Osteoblast (primary cell): ENCODE measurements around the gene GCK. TPM values are rescaled to one million over a fixed set of nuclear protein-coding genes. Genes with fewer than 3 reads are reported as not detected.

Source experiments
- DNase-seq: peaks from one replicate; pipeline ENCODE4 v3.0.0; 2011; ENCODE audit warnings: low spot score, mixed read lengths; ENCODE audit not compliant: insufficient read length; ENCODE audit errors: missing footprints
- H2AFZ ChIP-seq: 2 replicates; pipeline ENCODE4 v1.6.0; 2011; ENCODE audit warnings: mild to moderate bottlenecking, low read length
- H3K27ac ChIP-seq: 2 replicates; pipeline ENCODE4 v1.5.1; 2011; ENCODE audit warnings: mild to moderate bottlenecking, low read depth, low read length, moderate library complexity
- H3K27me3 ChIP-seq: 2 replicates; pipeline ENCODE4 v1.6.0; 2012; ENCODE audit warnings: mild to moderate bottlenecking, control low read depth, inconsistent platforms, low read length, moderate library complexity; ENCODE audit not compliant: insufficient read depth
- H3K36me3 ChIP-seq: 2 replicates; pipeline ENCODE4 v1.5.1; 2011; ENCODE audit warnings: mild to moderate bottlenecking, low read length, control low read depth, moderate library complexity; ENCODE audit not compliant: insufficient read depth
- H3K4me1 ChIP-seq: 2 replicates; pipeline ENCODE4 v1.5.1; 2011; ENCODE audit warnings: mild to moderate bottlenecking, low read length, control low read depth, moderate library complexity; ENCODE audit not compliant: insufficient read depth
- H3K4me2 ChIP-seq: 2 replicates; pipeline ENCODE4 v1.6.0; 2011; ENCODE audit warnings: mild to moderate bottlenecking, low read length; ENCODE audit not compliant: insufficient read depth
- H3K4me3 ChIP-seq: fragments of 200-600 bp; sonication (generic); 3 replicates; pipeline ENCODE4 v1.5.1; 2012; ENCODE audit warnings: mild to moderate bottlenecking, low read length, inconsistent platforms; ENCODE audit not compliant: insufficient read depth
- H3K79me2 ChIP-seq: 2 replicates; pipeline ENCODE4 v1.6.0; 2012; ENCODE audit warnings: mild to moderate bottlenecking, low read length, control low read depth, inconsistent platforms; ENCODE audit not compliant: insufficient read depth
- H3K9me3 ChIP-seq: 2 replicates; pipeline ENCODE4 v1.5.1; 2011; ENCODE audit warnings: low read depth, low read length, control low read depth
- H4K20me1 ChIP-seq: 2 replicates; pipeline ENCODE4 v1.6.0; 2012; ENCODE audit warnings: mild to moderate bottlenecking, low read length, control low read depth; ENCODE audit not compliant: insufficient read depth
- CTCF ChIP-seq: IDR thresholded peaks from 2 replicates; pipeline ENCODE4 v1.5.1; 2011; ENCODE audit warnings: mild to moderate bottlenecking, low read depth, low read length, moderate library complexity; ENCODE audit errors: extremely low read depth
- small RNA-seq: library from RNA; depleted of rRNA; stranded (forward); fragments of <200 nt; gene quantifications from one replicate; pipeline ENCODE3, GENCODE V24; 2012
- total RNA-seq: library from RNA; depleted of rRNA; stranded (reverse); fragments of >200 nt; gene quantifications from 2 replicates; pipeline ENCODE4 v1.2.3, GENCODE V29; 2012

The GCK gene
- total RNA-seq, 1 donor: not detected

DNA sequence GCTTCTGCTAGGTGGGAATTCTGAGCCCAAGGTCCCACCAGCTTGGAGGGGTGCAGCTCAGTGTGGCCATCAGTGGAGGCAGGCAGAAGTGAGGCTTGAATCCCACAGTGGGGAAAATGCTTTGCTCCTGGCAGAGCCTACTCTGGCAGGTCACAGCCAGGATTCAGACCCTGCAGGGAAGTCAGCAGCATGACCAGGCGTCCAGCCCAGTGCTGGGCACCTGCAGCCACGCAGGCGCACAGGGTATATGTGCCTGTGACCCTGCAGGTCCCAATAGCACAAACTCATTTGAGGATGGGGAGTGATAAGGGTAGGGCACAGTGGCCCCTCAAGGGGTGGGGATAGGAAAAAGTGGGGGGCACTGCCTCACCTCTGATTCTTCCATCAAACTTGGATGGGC, 93.5 kb downstream of the GCK start:
- Histone ChIP-seq H3K4me3 (no peak overlapping the region), H3K27me3 (no peaks in the 10 kb centered on the region), H4K20me1 (no peaks in the 10 kb centered on the region), H3K4me2 (no peak overlapping the region), H3K4me1 (peaks cover 10% of the 10 kb centered on the region), H3K79me2 (no peaks in the 10 kb centered on the region), H3K36me3 (no peaks in the 10 kb centered on the region), H3K9me3 (no peaks in the 10 kb centered on the region), H3K27ac (no peak overlapping the region), H2AFZ (no peak overlapping the region)
- DNase-seq: peak; percentile 39
- TF ChIP-seq CTCF: no peak

DNA sequence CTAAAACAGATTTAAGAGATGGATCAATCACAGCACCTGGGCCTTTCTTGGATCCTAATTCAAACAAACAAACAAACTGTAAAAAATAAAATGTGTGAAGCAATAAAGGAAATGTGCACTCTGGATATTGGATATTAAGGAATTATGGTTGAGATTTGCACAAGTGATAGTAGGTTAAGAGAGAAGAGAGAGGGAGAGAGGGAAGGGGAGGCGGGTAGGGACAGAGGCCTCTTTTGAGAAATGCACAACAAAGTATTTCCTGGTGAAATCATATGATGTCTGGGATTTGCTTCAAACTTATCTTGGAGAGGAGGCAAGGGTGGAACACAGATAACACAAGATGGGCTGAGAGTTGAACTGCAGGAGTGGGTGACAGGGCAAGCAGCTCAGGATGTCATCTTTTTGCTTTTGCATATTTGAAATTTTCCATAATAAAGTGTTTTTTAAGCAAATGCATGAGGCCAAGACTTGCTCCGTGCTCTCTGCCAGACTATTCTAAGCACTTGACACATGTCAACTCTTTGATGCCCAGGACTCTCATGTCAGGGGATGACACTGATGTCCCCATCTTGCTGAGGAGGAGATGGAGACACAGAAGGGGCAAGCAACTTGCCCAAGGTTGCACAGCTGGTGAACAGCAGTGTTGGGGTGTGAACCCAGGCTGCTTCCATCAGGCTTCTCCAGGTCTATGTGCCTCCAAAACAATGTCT, 94.2 kb downstream of the GCK start:
- peak overlapping the region; percentile 78 for H2AFZ ChIP-seq

DNA sequence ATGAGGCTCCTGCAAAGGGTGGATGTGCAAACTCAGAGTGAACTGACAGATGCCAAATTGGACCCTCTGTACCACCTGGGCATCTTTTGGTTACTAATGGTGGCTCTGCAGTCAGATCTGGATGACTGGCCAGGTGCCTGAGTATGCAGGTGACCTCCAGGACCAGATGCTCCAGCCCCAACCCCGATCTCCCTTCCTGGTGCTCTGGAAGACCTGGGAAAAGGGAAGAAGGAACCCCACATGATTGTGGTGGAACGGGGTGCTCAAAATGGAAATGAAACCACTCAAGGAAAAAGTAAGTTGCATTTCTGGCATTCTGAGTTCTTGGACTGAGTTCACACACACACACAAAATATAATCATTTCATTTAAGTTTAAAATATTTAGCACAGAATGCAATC, 94.9 kb downstream of the GCK start:
- no peak for TF ChIP-seq CTCF
- Histone ChIP-seq H3K79me2 (no peaks in the 10 kb centered on the region), H3K4me2 (no peak overlapping the region), H3K9me3 (no peaks in the 10 kb centered on the region), H3K27me3 (no peaks in the 10 kb centered on the region), H2AFZ (peak overlapping the region; percentile 78), H4K20me1 (no peaks in the 10 kb centered on the region), H3K27ac (no peak overlapping the region), H3K4me3 (no peak overlapping the region), H3K4me1 (peaks cover 4% of the 10 kb centered on the region), H3K36me3 (no peaks in the 10 kb centered on the region)
- DNase-seq: peak; percentile 11

More for the DNA sequence above, 94.2 kb downstream of the GCK start:
- Histone ChIP-seq H3K9me3 (no peaks in the 10 kb centered on the region), H3K4me1 (peaks cover 3% of the 10 kb centered on the region), H3K4me2 (no peak overlapping the region), H3K36me3 (no peaks in the 10 kb centered on the region), H3K27me3 (no peaks in the 10 kb centered on the region), H4K20me1 (no peaks in the 10 kb centered on the region), H3K4me3 (no peak overlapping the region), H3K27ac (no peak overlapping the region), H3K79me2 (no peaks in the 10 kb centered on the region)
- TF ChIP-seq CTCF: no peak
- DNase-seq: peak; percentile 31

Small RNA genes within 50 kb of the gene (small RNA-seq; reads per million reads assigned to genes)
- not detected for gene RNA5SP230

Other genes starting within 250 kb of the GCK start
- not detected in 2 replicates for gene SPDYE1, start 191.5 kb downstream of the GCK start, total RNA-seq
- 97.5 and 105 TPM in 2 replicates for gene DBNL, start 144.7 kb downstream of the GCK start, total RNA-seq
- 0.29 and 0.36 TPM in 2 replicates for gene PGAM2, start 123.9 kb downstream of the GCK start, total RNA-seq
- 35.9 and 40.9 TPM in 2 replicates for gene POLM, start 106.9 kb downstream of the GCK start, total RNA-seq
- 219 and 267 TPM in 2 replicates for gene AEBP1, start 85.1 kb downstream of the GCK start, total RNA-seq
- 69.2 and 80.3 TPM in 2 replicates for gene POLD2, start 65.9 kb downstream of the GCK start, total RNA-seq
- gene MYL7, start 48.1 kb downstream of the GCK start, total RNA-seq: not detected in 2 replicates
- gene YKT6, start 11.5 kb upstream of the GCK start, total RNA-seq: 90.1 and 95.2 TPM in 2 replicates
- gene CAMK2B, start 136.2 kb upstream of the GCK start, total RNA-seq: not detected in 2 replicates